ACHN (cell line): Measurements from ENCODE around the gene CFAP299.

Source experiments
- DNase-seq: peaks from one replicate; pipeline ENCODE4 v3.0.0-alpha.2; 2015
- in situ Hi-C: cut with HindIII; loops from 2 replicates; pipeline ENCODE4 v1.10.0; 2017; ENCODE audit warnings: low sequenced_read_pairs, low pct_ligation_motif_present, low pct_unique_long_range_greater_than_20kb

CFAP299 gene

GRCh38 chr4:80812145-80812544 lies 476.6 kb downstream of the CFAP299 start:
- in situ Hi-C loops, result no loop called here
- no peak for DNase-seq

DNA sequence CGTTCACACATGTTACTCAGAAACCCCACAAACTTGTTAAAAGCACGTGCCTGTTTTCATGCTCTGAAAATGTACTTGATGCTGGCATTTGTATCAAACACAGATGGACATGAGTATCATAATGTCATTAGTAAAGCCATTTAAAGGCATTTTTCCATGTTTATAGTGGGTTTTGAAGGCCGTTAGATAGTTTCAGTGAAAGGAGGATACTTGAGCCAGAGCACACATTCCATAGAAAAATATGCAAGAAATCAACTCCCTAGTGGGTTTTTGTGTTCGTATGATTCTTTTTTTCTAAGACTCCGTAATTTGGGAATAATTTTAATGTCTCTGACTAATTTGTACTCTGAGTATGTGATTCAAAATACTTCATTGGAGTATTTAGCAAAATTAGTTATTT lies 478.7 kb downstream of the CFAP299 start:
- DNase-seq, result no peak
- in situ Hi-C loops, result no loop called here

- in situ Hi-C loops, result no loop called here
- no peak for DNase-seq
These were observed 496.1 kb downstream of the CFAP299 start for GRCh38 chr4:80831383-80832361.

DNA sequence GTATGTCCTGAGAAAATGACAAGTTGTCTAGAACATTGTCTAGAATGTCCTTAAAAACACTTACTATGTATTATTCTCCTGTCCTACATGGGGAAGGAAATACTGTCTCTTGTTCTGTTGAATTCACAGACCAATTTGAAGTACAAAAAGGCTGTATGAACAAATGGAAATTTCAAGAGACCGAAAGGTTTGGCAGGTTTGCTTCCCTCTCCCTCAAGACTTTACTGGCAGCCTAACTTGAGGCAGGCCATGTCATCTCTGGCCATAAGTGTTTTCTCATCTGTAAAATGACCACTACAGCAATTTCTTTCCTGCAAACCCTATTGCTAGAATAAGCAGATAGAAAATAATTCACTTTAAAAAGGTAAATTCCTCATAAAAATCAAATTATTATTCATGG lies 503.8 kb downstream of the CFAP299 start:
- DNase-seq, result no peak
- in situ Hi-C loops, result no loop called here

- no peak for DNase-seq
- in situ Hi-C loops, result no loop called here
These were observed 504.3 kb downstream of the CFAP299 start for GRCh38 chr4:80839792-80840191.

DNA sequence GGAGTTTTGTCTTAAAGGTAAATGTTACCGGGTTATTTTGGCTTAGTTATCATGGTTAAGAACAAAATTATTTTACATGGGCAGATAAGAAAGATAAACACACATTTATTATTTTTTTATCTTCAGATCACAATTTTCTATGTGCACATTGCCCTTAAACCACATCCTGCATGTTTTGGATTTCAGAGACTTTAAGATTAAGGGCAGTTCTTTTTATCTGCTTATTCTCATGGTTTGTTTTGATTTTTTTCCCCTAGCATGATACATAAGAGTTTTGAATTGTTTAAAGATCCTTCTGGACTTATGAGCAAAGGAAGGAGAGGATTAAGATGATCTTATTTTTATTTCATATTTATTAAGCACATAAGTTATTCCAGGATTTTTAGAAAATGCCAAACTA lies 504.9 kb downstream of the CFAP299 start:
- in situ Hi-C loops, result no loop called here
- DNase-seq, result no peak

DNA sequence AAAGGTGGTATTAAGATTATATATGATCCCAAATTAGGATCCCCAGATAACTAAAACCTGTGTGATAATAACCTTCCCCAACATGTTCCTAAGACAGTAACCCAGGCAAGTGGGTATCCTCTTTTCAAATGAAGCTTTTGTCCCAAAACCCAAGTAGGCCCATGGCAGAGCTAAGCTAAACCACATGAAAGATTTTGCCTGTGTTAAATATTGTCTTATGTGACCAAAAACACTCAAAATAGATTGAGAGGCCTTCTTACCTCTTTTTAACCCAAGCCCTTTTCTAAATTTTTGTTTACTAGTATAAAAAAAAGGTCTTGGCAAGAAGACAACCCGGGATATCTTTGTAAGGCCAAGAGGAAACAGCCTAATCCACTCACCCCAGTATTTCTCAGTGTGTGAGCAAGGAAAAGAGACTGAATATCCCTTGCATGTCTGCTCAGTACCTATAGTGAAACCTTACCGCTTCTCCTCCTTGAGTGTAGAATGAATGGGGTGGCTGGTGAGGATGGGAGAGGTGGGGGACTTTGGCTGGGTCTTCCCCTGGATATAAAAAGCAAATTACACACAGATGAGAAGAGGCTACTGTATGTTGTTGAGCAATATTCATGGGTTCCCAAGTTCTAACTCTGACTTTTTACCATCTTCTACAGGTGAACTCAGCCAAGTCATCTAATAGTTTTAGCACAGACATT lies 506.2 kb downstream of the CFAP299 start:
- in situ Hi-C loops, result no loop called here
- DNase-seq, result no peak

GRCh38 chr4:80846210-80846609 lies 510.7 kb downstream of the CFAP299 start:
- no peak for DNase-seq
- in situ Hi-C loops, result no loop called here

DNA sequence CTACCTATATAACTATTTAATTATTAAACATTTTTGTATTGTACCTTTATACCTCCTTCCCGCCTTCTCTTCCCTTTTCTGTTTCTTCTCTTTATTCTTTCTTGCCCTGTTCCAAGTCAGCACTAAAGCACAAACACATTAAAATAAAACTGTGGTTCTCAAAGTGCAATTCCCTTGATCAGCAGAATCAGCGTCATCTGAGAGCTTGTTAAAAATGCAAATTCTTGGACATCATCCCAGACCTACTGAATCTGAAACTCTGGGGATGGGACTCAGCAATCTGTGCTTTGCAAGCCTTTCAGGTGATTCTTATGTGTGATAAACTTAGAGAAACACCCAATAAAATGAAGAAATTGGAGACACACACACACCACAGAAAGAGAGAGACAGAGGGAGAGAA lies 516.5 kb downstream of the CFAP299 start:
- no peak for DNase-seq
- in situ Hi-C loops, result no loop called here

- no peak for DNase-seq
- in situ Hi-C loops, result no loop called here
These were observed 538.0 kb downstream of the CFAP299 start for GRCh38 chr4:80873571-80873970.

DNA sequence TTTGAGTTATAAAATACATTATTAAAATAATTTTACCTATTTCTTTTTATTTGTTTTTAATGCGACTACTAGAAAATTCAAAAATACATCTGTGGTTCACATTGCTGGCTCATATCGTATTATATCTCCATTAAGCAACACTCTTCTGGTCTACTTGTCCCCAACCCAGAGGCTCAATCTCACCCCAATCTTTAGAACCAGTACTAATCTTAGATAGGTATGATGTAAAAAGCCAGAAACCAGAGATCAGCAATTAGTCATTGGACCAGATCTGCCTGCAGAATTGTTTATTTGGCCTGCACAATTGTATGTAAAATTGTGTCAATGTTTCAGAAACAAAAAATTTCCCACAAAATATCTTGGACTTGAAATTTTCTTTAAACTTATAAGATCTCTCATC lies 539.4 kb downstream of the CFAP299 start:
- in situ Hi-C loops, result no loop called here
- DNase-seq, result no peak

DNA sequence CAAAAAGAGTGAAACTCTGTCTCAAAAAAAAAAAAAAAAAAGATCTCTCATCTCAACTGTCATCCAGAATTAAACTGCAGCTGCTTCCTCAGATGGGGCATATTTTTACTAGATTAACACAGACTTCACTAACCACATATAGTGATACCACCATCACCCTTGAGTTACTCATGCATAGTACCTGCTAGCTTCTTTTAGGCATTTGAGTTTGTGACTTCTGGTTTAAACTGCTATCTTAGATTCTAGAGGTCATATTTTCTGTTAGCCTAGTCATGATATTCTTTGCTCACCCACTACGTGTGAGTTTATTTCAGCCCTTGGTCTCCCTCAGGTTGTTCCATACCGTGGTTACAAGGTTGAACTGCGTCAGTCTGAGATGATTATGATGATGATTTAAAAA lies 540.1 kb downstream of the CFAP299 start:
- in situ Hi-C loops, result no loop called here
- no peak for DNase-seq

DNA sequence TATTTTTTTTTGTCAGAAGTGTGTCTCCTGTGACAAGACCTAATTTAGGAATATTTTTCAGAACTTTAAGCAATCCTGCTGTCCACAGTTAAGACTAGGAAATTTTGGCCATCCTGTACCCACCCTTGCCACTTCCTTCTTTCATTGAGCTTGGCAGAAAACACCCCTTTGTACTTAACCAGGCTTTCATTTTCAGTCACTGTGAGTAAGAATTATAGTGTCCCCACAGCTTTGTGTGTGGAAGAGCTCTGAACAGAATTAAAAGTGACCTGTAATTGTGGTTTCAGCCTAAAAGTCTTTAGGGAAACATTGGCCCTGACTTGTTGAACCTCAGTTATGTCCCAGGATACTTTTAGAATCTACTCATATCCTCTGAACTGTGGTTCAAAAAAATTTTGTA lies 541.3 kb downstream of the CFAP299 start:
- DNase-seq, result no peak
- in situ Hi-C loops, result no loop called here

- DNase-seq, result no peak
- in situ Hi-C loops, result no loop called here
These were observed 542.7 kb downstream of the CFAP299 start for GRCh38 chr4:80878218-80878617.

- in situ Hi-C loops, result no loop called here
- no peak for DNase-seq
These were observed 562.2 kb downstream of the CFAP299 start for GRCh38 chr4:80897537-80898303.

DNA sequence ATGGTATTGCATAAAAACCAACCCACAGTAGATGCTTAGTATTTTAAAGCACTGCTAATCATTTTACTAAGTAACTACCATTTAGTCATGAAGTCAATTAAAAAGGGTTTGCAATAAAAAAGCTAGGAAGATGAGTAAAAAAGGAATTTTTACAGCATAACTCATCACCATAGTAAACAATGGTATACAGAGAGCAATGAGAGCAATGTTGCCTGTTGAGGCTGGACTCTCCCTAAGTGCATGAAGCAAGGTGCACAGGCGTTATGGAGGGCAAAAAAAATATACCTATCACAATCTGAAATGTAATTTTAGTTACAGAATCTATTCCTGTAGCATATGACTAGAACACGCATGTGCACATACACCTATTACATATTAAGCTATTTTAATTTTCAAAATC lies 565.4 kb downstream of the CFAP299 start:
- no peak for DNase-seq
- in situ Hi-C loops, result no loop called here

GRCh38 chr4:80903020-80903419 lies 567.5 kb downstream of the CFAP299 start:
- in situ Hi-C loops, result no loop called here
- no peak for DNase-seq

DNA sequence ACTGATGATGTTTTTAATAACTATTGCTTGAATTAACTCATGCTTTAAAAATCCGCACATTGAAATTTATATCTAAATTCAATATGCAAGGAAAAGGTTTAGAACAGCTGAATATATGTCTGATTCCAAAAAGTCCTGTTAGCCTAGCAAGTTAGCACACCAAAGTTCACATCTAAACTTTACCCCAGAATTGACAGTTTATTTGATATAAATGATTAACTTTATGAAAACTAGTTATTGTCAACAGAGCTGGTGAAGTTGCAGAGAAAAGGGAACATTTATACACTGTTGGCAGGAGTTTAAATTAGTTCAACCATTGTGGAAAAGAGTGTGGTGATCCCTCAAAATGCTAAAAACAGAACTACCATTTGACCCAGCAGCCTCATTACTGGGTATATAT lies 574.4 kb downstream of the CFAP299 start:
- in situ Hi-C loops, result no loop called here
- DNase-seq, result no peak

- no peak for DNase-seq
- in situ Hi-C loops, result no loop called here
These were observed 575.9 kb downstream of the CFAP299 start for GRCh38 chr4:80911458-80911857.
